VCaP (cell line): ENCODE measurements around the gene LILRB1.
"Not testable (repeated sequence)": the region's sequence is repeated elsewhere in the genome, so short reads cannot be mapped to it uniquely, and the experiment has no call there.

Source experiments
- H3K27ac ChIP-seq: fragments of 450-650 bp; 2 replicates; pipeline ENCODE4 v1.5.1; 2017
- TF ChIP-seq, protein P1 (sequence below): fragments of 450-650 bp; conservative IDR thresholded peaks from 2 replicates; pipeline ENCODE4 v1.5.1; 2017; ENCODE audit warnings: mild to moderate bottlenecking, moderate library complexity

The LILRB1 gene

GRCh38 chr19:54633401-54633800 lies 3.1 kb downstream of the LILRB1 start:
- H3K27ac ChIP-seq = no peak overlapping the region
- TF ChIP-seq, protein P1, sequence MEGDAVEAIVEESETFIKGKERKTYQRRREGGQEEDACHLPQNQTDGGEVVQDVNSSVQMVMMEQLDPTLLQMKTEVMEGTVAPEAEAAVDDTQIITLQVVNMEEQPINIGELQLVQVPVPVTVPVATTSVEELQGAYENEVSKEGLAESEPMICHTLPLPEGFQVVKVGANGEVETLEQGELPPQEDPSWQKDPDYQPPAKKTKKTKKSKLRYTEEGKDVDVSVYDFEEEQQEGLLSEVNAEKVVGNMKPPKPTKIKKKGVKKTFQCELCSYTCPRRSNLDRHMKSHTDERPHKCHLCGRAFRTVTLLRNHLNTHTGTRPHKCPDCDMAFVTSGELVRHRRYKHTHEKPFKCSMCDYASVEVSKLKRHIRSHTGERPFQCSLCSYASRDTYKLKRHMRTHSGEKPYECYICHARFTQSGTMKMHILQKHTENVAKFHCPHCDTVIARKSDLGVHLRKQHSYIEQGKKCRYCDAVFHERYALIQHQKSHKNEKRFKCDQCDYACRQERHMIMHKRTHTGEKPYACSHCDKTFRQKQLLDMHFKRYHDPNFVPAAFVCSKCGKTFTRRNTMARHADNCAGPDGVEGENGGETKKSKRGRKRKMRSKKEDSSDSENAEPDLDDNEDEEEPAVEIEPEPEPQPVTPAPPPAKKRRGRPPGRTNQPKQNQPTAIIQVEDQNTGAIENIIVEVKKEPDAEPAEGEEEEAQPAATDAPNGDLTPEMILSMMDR = no peak

DNA sequence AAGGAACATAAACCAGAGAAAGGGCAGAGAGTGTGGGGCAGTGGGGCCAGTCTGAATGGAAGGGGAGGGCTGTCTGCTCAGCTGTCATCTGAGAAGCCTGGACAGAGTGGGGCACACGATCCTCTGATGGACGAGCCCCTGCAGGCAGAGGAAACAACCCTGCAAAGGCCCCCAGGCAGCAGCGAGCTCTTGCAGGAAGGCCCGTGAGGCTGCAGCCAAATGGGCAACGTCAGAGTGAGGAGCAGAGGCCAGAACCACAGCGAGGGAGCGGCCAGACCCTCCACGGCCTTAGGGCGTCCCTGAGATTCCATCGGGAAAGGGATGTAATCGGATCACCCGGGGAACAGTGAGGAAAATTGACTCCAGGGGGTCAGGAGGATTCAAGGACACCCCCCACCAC lies 5.8 kb downstream of the LILRB1 start:
- H3K27ac ChIP-seq = not testable (repeated sequence)

GRCh38 chr19:54638683-54639082 lies 8.4 kb downstream of the LILRB1 start:
- TF ChIP-seq, protein P1 = no peak
- no peak overlapping the region for H3K27ac ChIP-seq

- not testable (repeated sequence) for H3K27ac ChIP-seq
Observed at GRCh38 chr19:54642953-54643352, 12.7 kb downstream of the LILRB1 start.

DNA sequence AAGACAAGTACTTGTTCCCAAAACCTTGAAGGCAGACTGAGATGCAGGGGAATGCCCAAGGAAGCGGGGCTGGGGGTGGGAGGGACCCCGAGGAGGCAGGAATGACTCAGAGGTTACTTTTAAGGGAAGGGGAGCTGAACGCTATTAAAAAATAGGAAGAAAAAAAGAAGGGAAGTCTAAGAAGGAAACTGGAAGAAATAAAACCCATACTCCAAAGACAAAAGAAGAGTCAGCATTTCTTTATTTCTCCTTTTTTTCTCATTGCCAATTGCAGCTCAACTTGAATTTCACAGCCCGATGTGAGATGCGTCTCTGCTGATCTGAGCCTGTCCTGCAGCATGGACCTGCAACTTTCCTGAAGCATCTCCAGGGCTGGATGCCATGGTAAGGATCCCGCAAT lies 13.3 kb downstream of the LILRB1 start:
- not testable (repeated sequence) for H3K27ac ChIP-seq

- TF ChIP-seq, protein P1 = no peak
- H3K27ac ChIP-seq = no peak overlapping the region
Observed at GRCh38 chr19:54644056-54644455, 13.8 kb downstream of the LILRB1 start.

DNA sequence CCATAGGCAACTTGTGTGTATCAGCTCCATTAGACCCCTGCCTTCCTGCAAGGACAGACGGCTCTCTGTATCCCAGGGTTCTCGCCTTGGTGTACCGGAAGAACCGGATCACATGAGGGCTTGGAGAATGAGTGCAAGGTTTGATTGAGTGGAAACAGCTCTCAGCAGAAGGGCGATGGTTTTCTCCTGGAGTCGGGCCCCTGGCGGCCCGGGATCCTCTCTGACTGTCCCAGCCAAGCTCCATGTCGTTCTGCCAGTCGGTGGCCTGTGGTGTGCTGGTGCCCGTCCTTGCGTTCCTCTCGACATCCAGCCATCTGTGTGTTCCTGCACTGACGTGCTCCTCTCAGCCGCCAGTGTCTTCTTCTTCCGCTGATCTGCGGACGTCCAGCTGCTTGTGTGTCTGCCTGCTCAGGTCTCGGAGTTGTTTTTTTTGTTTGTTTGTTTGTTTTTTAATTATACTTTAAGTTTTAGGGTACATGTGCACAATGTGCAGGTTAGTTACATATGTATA lies 16.1 kb downstream of the LILRB1 start:
- TF ChIP-seq, protein P1 = no peak
- no peak overlapping the region for H3K27ac ChIP-seq

- H3K27ac ChIP-seq = no peak overlapping the region
- TF ChIP-seq, protein P1 = peak; percentile 30
Observed at GRCh38 chr19:54648129-54648528, 17.8 kb downstream of the LILRB1 start.

GRCh38 chr19:54650108-54650655 lies 19.9 kb downstream of the LILRB1 start:
- H3K27ac ChIP-seq = no peak overlapping the region
- TF ChIP-seq, protein P1 = no peak
